ENCODE data around the gene ROCK2.

GRCh38 chr2:11147263-11147662, 197.2 kb downstream of the ROCK2 start:
- no peak for TF ChIP-seq CTCF (conservative IDR thresholded peaks at IDR 0.05; ENCODE audit: low read length)
- no peak for TF ChIP-seq EZH2phosphoT487 (IDR thresholded peaks at IDR 0.05; ENCODE audit: borderline replicate concordance)

Data from Loucy (cell line).